Liver (tissue), 9 donors: ENCODE data around the gene ALS2CL. TPM values are rescaled to one million over a fixed set of nuclear protein-coding genes. Genes with fewer than 3 reads are reported as not detected.

Source experiments
- DNase-seq: peaks from one replicate; pipeline ENCODE4 v3.0.0-alpha.2; 2017; ENCODE audit warnings: low spot score
- H3K27ac ChIP-seq, 2 donors: one replicate each; pipeline ENCODE4 v1.7.0; 2013; ENCODE audit warnings: inconsistent platforms in 2 of 2, low read length in 2 of 2, control low read depth in 1 of 2, low read depth in 1 of 2, mild to moderate bottlenecking in 1 of 2
- H3K27me3 ChIP-seq, 4 donors: one replicate each; pipeline versions ENCODE4 v1.6.1 to v1.7.0; 2013; ENCODE audit warnings: low read length in 3 of 4, inconsistent platforms in 1 of 4, mild to moderate bottlenecking in 1 of 4, moderate library complexity in 1 of 4; ENCODE audit not compliant: control insufficient read depth in 4 of 4, insufficient read depth in 4 of 4
- H3K36me3 ChIP-seq, 4 donors: one replicate each; pipeline versions ENCODE4 v1.6.1 to v1.7.0; 2013; ENCODE audit warnings: low read length in 3 of 4, mild to moderate bottlenecking in 3 of 4, low read depth in 1 of 4, moderate library complexity in 1 of 4; ENCODE audit not compliant: control insufficient read depth in 4 of 4, insufficient read depth in 3 of 4
- H3K4me1 ChIP-seq, 4 donors: one replicate each; pipeline versions ENCODE4 v1.6.1 to v1.7.0; 2013; ENCODE audit warnings: low read length in 3 of 4, mild to moderate bottlenecking in 3 of 4, moderate library complexity in 1 of 4; ENCODE audit not compliant: control insufficient read depth in 4 of 4, insufficient read depth in 4 of 4
- H3K4me3 ChIP-seq, 3 donors: one replicate each; pipeline versions ENCODE4 v1.6.1 to v1.7.0; 2013; ENCODE audit warnings: low read length in 3 of 3, control low read depth in 1 of 3, low read depth in 1 of 3, mild to moderate bottlenecking in 1 of 3
- H3K9ac ChIP-seq, 2 donors: one replicate each; pipeline ENCODE4 v1.7.0; 2013; ENCODE audit warnings: low read length in 2 of 2, mild to moderate bottlenecking in 2 of 2, moderate library complexity in 2 of 2, control low read depth in 1 of 2, low read depth in 1 of 2
- H3K9me3 ChIP-seq, 4 donors: one replicate each; pipeline versions ENCODE4 v1.6.1 to v1.7.0; 2013; ENCODE audit warnings: low read length in 3 of 4; ENCODE audit not compliant: control insufficient read depth in 4 of 4
- ATF3 ChIP-seq: IDR thresholded peaks from 2 replicates; pipeline ENCODE4 v1.6.1; 2016; ENCODE audit warnings: antibody characterized with exemption
- CTCF ChIP-seq: fragments of 150-350 bp; IDR thresholded peaks from 2 replicates; pipeline ENCODE4 v1.5.1; 2017; ENCODE audit warnings: improper control_type of control experiment, low read depth, low read length; ENCODE audit not compliant: missing input control
- EGR1 ChIP-seq, 2 donors: IDR thresholded peaks; 2 replicates each; pipeline ENCODE4 v1.6.1; 2016 to 2018; ENCODE audit warnings: antibody characterized with exemption in 2 of 2, low read depth in 2 of 2
- FOXA1 ChIP-seq: IDR thresholded peaks from 2 replicates; pipeline ENCODE4 v1.6.1; 2016; ENCODE audit warnings: antibody characterized with exemption
- FOXA2 ChIP-seq: IDR thresholded peaks from 2 replicates; pipeline ENCODE4 v1.6.1; 2016; ENCODE audit warnings: antibody characterized with exemption
- GABPA ChIP-seq, 2 donors: IDR thresholded peaks in 1 of 2; conservative IDR thresholded peaks in 1 of 2; 2 replicates each; pipeline ENCODE4 v1.6.1; 2016; ENCODE audit warnings: antibody characterized with exemption in 2 of 2, mild to moderate bottlenecking in 1 of 2, moderate library complexity in 1 of 2
- HNF4A ChIP-seq, 2 donors: conservative IDR thresholded peaks; 2 replicates each; pipeline ENCODE4 v1.6.1; 2016; ENCODE audit warnings: antibody characterized with exemption in 2 of 2, mild to moderate bottlenecking in 2 of 2
- HNF4G ChIP-seq: IDR thresholded peaks from 2 replicates; pipeline ENCODE4 v1.6.1; 2016; ENCODE audit warnings: antibody characterized with exemption
- JUND ChIP-seq, 2 donors: IDR thresholded peaks; 2 replicates each; pipeline ENCODE4 v1.6.1; 2016; ENCODE audit warnings: antibody characterized with exemption in 2 of 2
- MAX ChIP-seq: IDR thresholded peaks from 2 replicates; pipeline ENCODE4 v1.6.1; 2016; ENCODE audit warnings: antibody characterized with exemption
- NR2F2 ChIP-seq: IDR thresholded peaks from 2 replicates; pipeline ENCODE4 v1.6.1; 2016; ENCODE audit warnings: antibody characterized with exemption
- RAD21 ChIP-seq, 2 donors: IDR thresholded peaks; 2 replicates each; pipeline ENCODE4 v1.6.1; 2016; ENCODE audit warnings: antibody characterized with exemption in 2 of 2, mild to moderate bottlenecking in 2 of 2
- REST ChIP-seq: IDR thresholded peaks from 2 replicates; pipeline ENCODE4 v1.6.1; 2016; ENCODE audit warnings: antibody characterized with exemption, mild to moderate bottlenecking
- SP1 ChIP-seq: IDR thresholded peaks from 2 replicates; pipeline ENCODE4 v1.6.1; 2018; ENCODE audit warnings: antibody characterized with exemption, mild to moderate bottlenecking
- TAF1 ChIP-seq: conservative IDR thresholded peaks from 2 replicates; pipeline ENCODE4 v1.6.1; 2016; ENCODE audit warnings: antibody characterized with exemption, mild to moderate bottlenecking
- YY1 ChIP-seq: IDR thresholded peaks from 2 replicates; pipeline ENCODE4 v1.6.1; 2016; ENCODE audit warnings: antibody characterized with exemption, mild to moderate bottlenecking
- ZBTB33 ChIP-seq: IDR thresholded peaks from 2 replicates; pipeline ENCODE4 v1.6.1; 2016; ENCODE audit warnings: antibody characterized with exemption
- WGBS: extraction: QIAGEN DNeasy Blood & Tissue Kit; methylation state at CpG from one replicate; pipeline ENCODE4 v1.1.7; 2013; 5-methylcytosine and 5-hydroxymethylcytosine counted together
- polyA plus RNA-seq, 2 donors: library from polyadenylated mRNA; stranded (reverse) in 1 of 2; unstranded in 1 of 2; fragments of 200-250 nt in 1 of 2; fragments of >200 nt in 1 of 2; fragmentation: Nextera tagmentation in 1 of 2; extraction: Ambion mirVana in 1 of 2; gene quantifications; one replicate each; pipeline versions ENCODE4 v1.2.1 to v1.2.3, GENCODE V29; 2013 to 2015
- total RNA-seq, 2 donors: library from RNA; depleted of rRNA; stranded (reverse); fragments of >200 nt; gene quantifications; one replicate each; pipeline ENCODE4 v1.2.3, GENCODE V29; 2014
- donor health status: healthy.
- donor health status: healthy.
- donor health status: healthy.
- donor health status: healthy.
- donor health status: healthy.

ALS2CL gene
- total and polyA plus RNA-seq, 4 donors = 0.51 to 22.9 (median 5.7) TPM

GRCh38 chr3:46712191-46713049 lies 18.9 kb upstream of the ALS2CL start (continued):
- TF ChIP-seq REST = no peak

GRCh38 chr3:46711760-46712159 lies 18.3 kb upstream of the ALS2CL start:
- WGBS = 92% methylated on average over 7 of the region's 7 CpGs

More at GRCh38 chr3:46711760-46712159, 18.3 kb upstream of the ALS2CL start:
- Histone ChIP-seq H3K4me1 (no peaks in the 10 kb centered on the region), H3K27me3 (no peaks in the 10 kb centered on the region), H3K27ac (no peak overlapping the region), H3K9ac (no peak overlapping the region), H3K4me3 (no peak overlapping the region), H3K9me3 (no peaks in the 10 kb centered on the region), H3K36me3 (no peaks in the 10 kb centered on the region)
- TF ChIP-seq HNF4G (no peak), ATF3 (no peak), JUND (IDR thresholded peaks at IDR 0.05) (no peak), GABPA (IDR thresholded peaks at IDR 0.05 in 1 of 2, conservative IDR thresholded peaks at IDR 0.05 in 1 of 2) (no peak), ZBTB33 (no peak), REST (no peak), YY1 (no peak), EGR1 (IDR thresholded peaks at IDR 0.05; ENCODE audit: low read depth in 2 of 2) (no peak), MAX (no peak), SP1 (no peak), RAD21 (IDR thresholded peaks at IDR 0.05) (no peak), FOXA2 (no peak), CTCF (no peak), HNF4A (conservative IDR thresholded peaks at IDR 0.05) (no peak), TAF1 (no peak), FOXA1 (no peak), NR2F2 (no peak)
- no peak for DNase-seq
